ENCODE data around the gene SLK.

The SLK gene

GRCh38 chr10:103969857-103970627 is 3.1 kb downstream of the SLK start:
- TF ChIP-seq CTCF (conservative IDR thresholded peaks at IDR 0.05; ENCODE audit: low read length): no peak
- DNase-seq (ENCODE audit: low read depth): no peak
- peak overlapping the region; percentile 85 for H3K4me3 ChIP-seq (ENCODE audit: low read length)

- DNase-seq (ENCODE audit: low read depth): no peak
- no peak overlapping the region for H3K4me3 ChIP-seq (ENCODE audit: low read length)
- TF ChIP-seq CTCF (conservative IDR thresholded peaks at IDR 0.05; ENCODE audit: low read length): no peak
Measured at GRCh38 chr10:103975169-103975568, 8.2 kb downstream of the SLK start.

- TF ChIP-seq CTCF (conservative IDR thresholded peaks at IDR 0.05; ENCODE audit: low read length): no peak
Measured at GRCh38 chr10:103977204-103977603, 10.3 kb downstream of the SLK start.

GRCh38 chr10:103979530-103979929 is 12.6 kb downstream of the SLK start:
- TF ChIP-seq CTCF (conservative IDR thresholded peaks at IDR 0.05; ENCODE audit: low read length): no peak
- no peak for DNase-seq (ENCODE audit: low read depth)
- no peak overlapping the region for H3K4me3 ChIP-seq (ENCODE audit: low read length)

More at GRCh38 chr10:103977204-103977603, 10.3 kb downstream of the SLK start:
- no peak for DNase-seq (ENCODE audit: low read depth)
- no peak overlapping the region for H3K4me3 ChIP-seq (ENCODE audit: low read length)

GRCh38 chr10:103980288-103980906 is 13.5 kb downstream of the SLK start:
- DNase-seq (ENCODE audit: low read depth): no peak
- H3K4me3 ChIP-seq (ENCODE audit: low read length): no peak overlapping the region
- no peak for TF ChIP-seq CTCF (conservative IDR thresholded peaks at IDR 0.05; ENCODE audit: low read length)

GRCh38 chr10:103982639-103983038 is 15.7 kb downstream of the SLK start:
- TF ChIP-seq CTCF (conservative IDR thresholded peaks at IDR 0.05; ENCODE audit: low read length): peak; percentile 15; the same call in 1 of the 2 replicates
- H3K4me3 ChIP-seq (ENCODE audit: low read length): no peak overlapping the region
- no peak for DNase-seq (ENCODE audit: low read depth)

All from AG10803 (cell line).